ENCODE results near the gene CDH13.

Gene CDH13

GRCh38 chr16:83723244-83723643 lies 1096.5 kb downstream of the CDH13 start:
- no peak overlapping the region for H3K4me3 ChIP-seq (ENCODE audit: low read depth, low read length)

DNA sequence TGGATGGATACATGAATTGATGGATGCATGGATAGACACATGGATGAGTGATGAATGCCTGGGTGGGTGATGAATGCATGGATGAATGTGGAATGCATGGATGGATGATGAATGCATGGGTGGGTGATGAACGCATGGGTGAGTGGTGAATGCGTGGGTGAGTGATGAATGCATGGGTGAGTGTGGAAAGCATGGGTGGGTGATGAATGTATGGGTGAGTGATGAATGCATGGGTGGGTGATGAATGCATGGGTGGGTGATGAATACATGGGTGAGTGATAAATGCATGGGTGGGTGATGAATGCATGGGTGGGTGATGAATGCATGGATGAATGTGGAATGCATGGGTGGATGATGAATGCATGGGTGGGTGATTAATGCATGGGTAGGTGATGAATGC lies 1097.1 kb downstream of the CDH13 start:
- Histone ChIP-seq H3K27ac (no peak overlapping the region), H3K36me3 (no peaks in the 10 kb centered on the region), H3K27me3 (ENCODE audit: insufficient read depth, low read depth, severe bottlenecking) (no peaks in the 10 kb centered on the region), H3K9me3 (ENCODE audit: severe bottlenecking) (no peaks in the 10 kb centered on the region), H3K4me3 (ENCODE audit: low read depth, low read length) (no peak overlapping the region)
- TF ChIP-seq CTCF (IDR thresholded peaks at IDR 0.05; ENCODE audit: low read depth, low read length) = no peak
- DNase-seq = no peak

More at GRCh38 chr16:83723244-83723643, 1096.5 kb downstream of the CDH13 start:
- no peak overlapping the region for H3K27ac ChIP-seq
- TF ChIP-seq CTCF (IDR thresholded peaks at IDR 0.05; ENCODE audit: low read depth, low read length) = no peak
- no peaks in the 10 kb centered on the region for H3K36me3 ChIP-seq
- DNase-seq = no peak
- no peaks in the 10 kb centered on the region for H3K9me3 ChIP-seq (ENCODE audit: severe bottlenecking)
- no peaks in the 10 kb centered on the region for H3K27me3 ChIP-seq (ENCODE audit: insufficient read depth, low read depth, severe bottlenecking)

- Histone ChIP-seq H3K27ac (no peak overlapping the region), H3K4me3 (ENCODE audit: low read depth, low read length) (no peak overlapping the region), H3K27me3 (ENCODE audit: insufficient read depth, low read depth, severe bottlenecking) (no peaks in the 10 kb centered on the region), H3K9me3 (ENCODE audit: severe bottlenecking) (no peaks in the 10 kb centered on the region), H3K36me3 (no peaks in the 10 kb centered on the region)
- DNase-seq = no peak
- no peak for TF ChIP-seq CTCF (IDR thresholded peaks at IDR 0.05; ENCODE audit: low read depth, low read length)
Observed at GRCh38 chr16:83724585-83724984, 1097.8 kb downstream of the CDH13 start.

GRCh38 chr16:83725313-83725712 lies 1098.5 kb downstream of the CDH13 start:
- no peak for DNase-seq
- Histone ChIP-seq H3K36me3 (no peaks in the 10 kb centered on the region), H3K27me3 (ENCODE audit: insufficient read depth, low read depth, severe bottlenecking) (no peaks in the 10 kb centered on the region), H3K27ac (no peak overlapping the region), H3K4me3 (ENCODE audit: low read depth, low read length) (no peak overlapping the region), H3K9me3 (ENCODE audit: severe bottlenecking) (no peaks in the 10 kb centered on the region)
- no peak for TF ChIP-seq CTCF (IDR thresholded peaks at IDR 0.05; ENCODE audit: low read depth, low read length)

DNA sequence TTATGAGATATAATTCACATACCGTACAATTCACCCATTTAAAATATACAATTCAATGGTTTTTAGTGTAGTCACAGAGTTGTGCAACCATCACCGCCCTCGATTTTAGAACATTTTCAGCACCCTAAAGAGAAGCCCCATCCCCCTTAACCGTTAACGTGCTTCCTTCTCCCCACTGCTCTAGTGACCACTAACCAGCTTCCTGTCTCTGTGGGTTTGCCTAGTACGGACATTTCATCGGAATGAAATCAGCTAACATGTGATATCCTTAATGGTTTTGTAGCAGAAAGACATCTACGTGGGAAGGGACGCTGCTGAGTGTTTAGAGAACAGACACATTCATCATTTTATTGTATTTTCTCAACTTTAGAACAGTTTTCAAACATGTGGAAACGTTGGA lies 1100.2 kb downstream of the CDH13 start:
- Histone ChIP-seq H3K27ac (no peak overlapping the region), H3K27me3 (ENCODE audit: insufficient read depth, low read depth, severe bottlenecking) (no peaks in the 10 kb centered on the region), H3K9me3 (ENCODE audit: severe bottlenecking) (no peaks in the 10 kb centered on the region), H3K4me3 (ENCODE audit: low read depth, low read length) (no peak overlapping the region), H3K36me3 (no peaks in the 10 kb centered on the region)
- TF ChIP-seq CTCF (IDR thresholded peaks at IDR 0.05; ENCODE audit: low read depth, low read length) = no peak
- DNase-seq = no peak

GRCh38 chr16:83727751-83728352 lies 1101.1 kb downstream of the CDH13 start:
- no peak for TF ChIP-seq CTCF (IDR thresholded peaks at IDR 0.05; ENCODE audit: low read depth, low read length)
- no peaks in the 10 kb centered on the region for H3K36me3 ChIP-seq

More at GRCh38 chr16:83727751-83728352, 1101.1 kb downstream of the CDH13 start:
- Histone ChIP-seq H3K27ac (no peak overlapping the region), H3K27me3 (ENCODE audit: insufficient read depth, low read depth, severe bottlenecking) (no peaks in the 10 kb centered on the region), H3K9me3 (ENCODE audit: severe bottlenecking) (no peaks in the 10 kb centered on the region), H3K4me3 (ENCODE audit: low read depth, low read length) (no peak overlapping the region)
- no peak for DNase-seq
